ENCODE measurements around the gene THEMIS2.

THEMIS2 gene

DNA sequence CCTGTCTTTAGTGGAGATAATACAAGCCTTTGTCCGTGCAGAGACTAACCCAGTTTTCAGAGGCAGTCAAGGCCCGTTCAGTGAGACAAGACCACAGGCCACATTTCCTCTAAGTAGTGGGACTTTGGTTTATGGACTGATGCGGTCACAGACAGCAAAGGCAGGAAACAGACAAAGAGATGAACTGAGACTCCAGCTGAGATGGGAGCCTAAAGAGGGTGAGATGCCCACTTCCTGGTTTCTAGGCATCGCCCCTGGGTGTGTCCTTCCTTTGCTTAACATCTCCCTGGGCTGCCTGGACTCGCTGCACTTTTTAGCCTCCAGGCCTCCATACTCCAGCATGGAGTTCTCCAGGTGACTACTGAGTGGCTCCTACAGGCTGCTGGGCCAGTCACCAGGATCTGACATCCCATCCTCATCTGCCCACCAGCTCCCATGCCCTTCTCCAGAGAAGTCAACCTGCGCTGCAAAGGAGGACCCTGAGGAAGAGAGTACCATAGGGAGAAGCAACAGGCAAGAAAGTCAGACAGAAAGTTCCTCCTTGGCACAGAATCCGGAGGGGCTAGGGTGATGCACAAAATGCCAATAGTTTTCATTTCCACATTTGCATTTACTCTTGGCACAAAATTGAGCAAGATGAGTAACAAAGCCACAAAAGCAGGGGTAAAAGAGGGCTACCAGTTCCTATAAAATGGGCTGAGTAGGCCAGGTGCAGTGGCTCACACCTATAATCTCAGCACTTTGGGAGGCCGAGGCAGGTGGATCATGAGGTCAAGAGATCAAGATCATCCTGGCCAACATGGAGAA, 15.1 kb downstream of the THEMIS2 start:
- H3K4me3 ChIP-seq (ENCODE audit: low read length) = no peak overlapping the region
- TF ChIP-seq, protein P1, sequence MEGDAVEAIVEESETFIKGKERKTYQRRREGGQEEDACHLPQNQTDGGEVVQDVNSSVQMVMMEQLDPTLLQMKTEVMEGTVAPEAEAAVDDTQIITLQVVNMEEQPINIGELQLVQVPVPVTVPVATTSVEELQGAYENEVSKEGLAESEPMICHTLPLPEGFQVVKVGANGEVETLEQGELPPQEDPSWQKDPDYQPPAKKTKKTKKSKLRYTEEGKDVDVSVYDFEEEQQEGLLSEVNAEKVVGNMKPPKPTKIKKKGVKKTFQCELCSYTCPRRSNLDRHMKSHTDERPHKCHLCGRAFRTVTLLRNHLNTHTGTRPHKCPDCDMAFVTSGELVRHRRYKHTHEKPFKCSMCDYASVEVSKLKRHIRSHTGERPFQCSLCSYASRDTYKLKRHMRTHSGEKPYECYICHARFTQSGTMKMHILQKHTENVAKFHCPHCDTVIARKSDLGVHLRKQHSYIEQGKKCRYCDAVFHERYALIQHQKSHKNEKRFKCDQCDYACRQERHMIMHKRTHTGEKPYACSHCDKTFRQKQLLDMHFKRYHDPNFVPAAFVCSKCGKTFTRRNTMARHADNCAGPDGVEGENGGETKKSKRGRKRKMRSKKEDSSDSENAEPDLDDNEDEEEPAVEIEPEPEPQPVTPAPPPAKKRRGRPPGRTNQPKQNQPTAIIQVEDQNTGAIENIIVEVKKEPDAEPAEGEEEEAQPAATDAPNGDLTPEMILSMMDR (conservative IDR thresholded peaks at IDR 0.05; ENCODE audit: low read length) = no peak
- DNase-seq (ENCODE audit: low read depth) = no peak

DNA sequence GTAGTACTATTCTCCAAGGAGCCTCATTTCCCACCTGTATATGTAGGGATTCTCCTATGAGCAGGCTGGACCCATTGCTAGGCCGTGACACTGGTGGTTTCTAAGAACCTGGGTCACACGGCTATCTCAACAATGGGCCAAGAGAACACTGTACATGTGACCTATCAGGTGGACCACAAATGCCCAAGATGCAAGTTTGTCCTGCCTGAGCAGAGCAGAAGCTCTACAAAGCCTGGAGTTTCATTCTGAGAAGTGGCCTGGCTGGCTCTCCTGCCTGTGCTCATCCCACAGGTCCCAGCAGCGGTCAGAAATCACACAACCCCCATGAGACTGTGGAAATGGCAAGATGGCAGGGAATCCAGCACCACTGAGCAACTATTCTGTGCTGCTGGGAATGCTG, 17.2 kb downstream of the THEMIS2 start:
- no peak overlapping the region for H3K4me3 ChIP-seq (ENCODE audit: low read length)
- TF ChIP-seq, protein P1 (conservative IDR thresholded peaks at IDR 0.05; ENCODE audit: low read length) = no peak
- DNase-seq (ENCODE audit: low read depth) = no peak

DNA sequence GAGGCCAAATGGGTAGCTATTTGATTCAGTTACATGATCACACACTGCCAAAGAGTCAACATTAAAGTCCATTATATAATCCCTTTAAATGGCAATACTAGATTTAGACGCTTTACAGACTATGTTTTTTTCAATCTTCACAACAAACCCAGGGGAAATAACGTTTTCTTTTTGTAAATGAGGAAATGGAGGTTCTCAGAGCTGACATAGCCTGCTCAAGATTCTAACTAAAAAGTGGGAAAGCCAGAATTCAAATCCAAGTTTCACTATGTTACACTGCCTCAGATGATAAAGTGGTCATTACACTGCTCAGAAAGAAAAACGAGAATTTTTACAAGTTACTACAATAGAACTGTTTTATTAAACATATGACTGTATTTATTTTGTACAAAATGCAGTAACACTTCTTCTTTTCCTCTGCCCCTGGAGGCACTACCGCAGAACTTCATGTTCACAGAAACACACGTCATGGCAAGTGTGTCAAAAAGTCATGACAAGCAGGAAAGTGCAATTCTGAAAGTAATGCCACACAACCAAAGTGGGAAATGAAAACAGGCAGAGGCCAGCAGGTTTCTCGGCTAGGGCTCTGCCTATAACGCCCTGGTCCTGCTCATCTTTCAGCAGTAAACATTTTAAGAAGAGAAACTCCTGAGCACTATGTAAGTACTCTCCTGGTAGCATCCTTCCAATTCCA, 19.0 kb downstream of the THEMIS2 start:
- DNase-seq (ENCODE audit: low read depth) = no peak
- H3K4me3 ChIP-seq (ENCODE audit: low read length) = no peak overlapping the region
- TF ChIP-seq, protein P1 (conservative IDR thresholded peaks at IDR 0.05; ENCODE audit: low read length) = no peak

DNA sequence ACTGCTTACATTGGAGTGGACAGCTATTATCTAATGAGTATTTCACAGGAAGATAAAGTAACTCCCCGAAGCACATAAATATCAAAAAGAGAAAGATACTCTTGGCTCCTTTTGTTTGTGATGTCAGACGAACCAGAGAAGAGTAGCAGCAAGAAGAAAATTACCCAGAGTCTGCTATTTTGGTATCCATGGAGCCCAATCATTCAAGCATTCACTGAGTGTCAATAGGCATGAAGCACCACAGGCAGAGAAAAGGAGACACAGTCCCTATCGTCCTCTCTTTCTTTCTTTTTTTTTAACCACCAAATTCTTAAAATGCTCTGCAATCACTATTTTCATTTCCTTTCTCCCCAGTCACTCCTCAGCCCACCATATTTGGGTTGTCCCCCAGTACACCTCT, 22.2 kb downstream of the THEMIS2 start:
- H3K4me3 ChIP-seq (ENCODE audit: low read length) = no peak overlapping the region
- TF ChIP-seq, protein P1 (conservative IDR thresholded peaks at IDR 0.05; ENCODE audit: low read length) = no peak
- DNase-seq (ENCODE audit: low read depth) = no peak

DNA sequence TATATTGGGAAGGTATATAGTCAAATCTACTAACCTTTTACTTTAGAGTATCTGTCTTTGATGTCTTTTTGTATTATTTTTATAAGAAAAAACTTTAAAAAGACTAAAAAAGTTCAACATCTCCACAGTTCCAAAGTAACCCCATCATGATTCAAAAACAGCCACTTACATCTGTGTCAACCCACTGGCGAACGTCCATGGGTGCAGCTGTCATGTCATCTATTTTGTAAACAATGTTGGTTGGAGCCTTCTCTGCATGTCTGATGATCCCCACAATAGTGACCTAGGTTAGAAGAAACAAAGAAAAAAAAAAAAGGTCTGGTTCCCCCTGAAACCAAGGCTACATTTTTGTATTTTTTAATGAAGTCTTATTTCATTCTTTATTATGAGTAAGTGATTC, 34.4 kb downstream of the THEMIS2 start:
- TF ChIP-seq, protein P1 (conservative IDR thresholded peaks at IDR 0.05; ENCODE audit: low read length) = no peak
- H3K4me3 ChIP-seq (ENCODE audit: low read length) = no peak overlapping the region
- DNase-seq (ENCODE audit: low read depth) = no peak

DNA sequence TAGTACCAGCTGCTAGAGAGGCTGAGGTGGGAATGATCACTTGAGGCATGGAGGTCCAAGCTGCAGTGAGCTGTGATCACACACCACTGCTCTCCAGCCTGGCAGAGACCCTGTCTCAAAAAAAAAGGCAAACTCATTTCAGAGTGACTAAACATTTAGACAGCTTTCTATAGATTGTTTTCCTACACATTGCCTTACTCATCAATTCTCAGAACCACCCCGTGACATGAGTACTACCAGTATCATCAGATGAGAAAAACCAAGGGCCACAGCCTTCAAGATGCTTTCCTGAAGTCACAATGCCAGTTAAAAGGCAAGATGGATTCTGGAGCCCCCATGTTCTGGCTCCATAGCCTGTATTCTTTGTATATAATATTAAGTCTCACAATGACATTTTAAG, 40.1 kb downstream of the THEMIS2 start:
- no peak for DNase-seq (ENCODE audit: low read depth)
- no peak overlapping the region for H3K4me3 ChIP-seq (ENCODE audit: low read length)

More for the DNA sequence above, 40.1 kb downstream of the THEMIS2 start:
- TF ChIP-seq, protein P1 (conservative IDR thresholded peaks at IDR 0.05; ENCODE audit: low read length) = no peak

Measured in AG10803 (cell line).